ENCODE measurements around the gene CNOT4.

- TF ChIP-seq RAD21 (IDR thresholded peaks at IDR 0.05; ENCODE audit: low read length), result no peak
- no peak for TF ChIP-seq CTCF (conservative IDR thresholded peaks at IDR 0.05; ENCODE audit: low read depth, low read length)
These were observed 42.2 kb upstream of the CNOT4 start for GRCh38 chr7:135552148-135552547.

All from IMR-90 (cell line).